ENCODE data around the gene LDLRAD4. TPM values are rescaled to one million over a fixed set of nuclear protein-coding genes. Genes with fewer than 3 reads are reported as not detected.

Gene LDLRAD4
- total RNA-seq, 1 donor from 2014 or later, result 18.3 TPM

DNA sequence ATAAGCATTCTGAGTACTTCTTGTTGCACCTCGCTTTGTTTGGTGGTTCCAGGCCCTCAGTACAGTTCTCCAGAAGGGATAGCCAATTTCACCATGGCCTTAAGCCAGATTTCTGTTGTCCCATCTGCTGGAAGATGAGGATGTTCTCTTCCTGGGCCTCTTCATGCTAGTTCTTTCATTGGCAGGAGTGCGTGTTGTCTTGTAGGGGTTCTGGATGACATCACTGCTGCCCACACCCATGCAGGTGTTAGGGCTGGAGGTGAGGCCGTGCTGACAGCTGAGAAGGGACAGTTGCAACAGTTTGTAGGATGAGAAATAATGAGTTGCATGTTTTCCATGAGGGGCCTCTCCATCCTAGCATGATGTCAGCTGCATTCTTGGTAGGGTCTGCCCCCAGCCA, 142.9 kb downstream of the LDLRAD4 start:
- Histone ChIP-seq H3K36me3 (ENCODE audit: control insufficient read depth in 3 of 3, insufficient read depth in 3 of 3, low read length in 3 of 3) (no peaks in the 10 kb centered on the region), H3K27ac (ENCODE audit: low read depth, low read length) (no peak overlapping the region), H3K9me3 (ENCODE audit: control insufficient read depth in 3 of 3, low read length in 3 of 3) (no peaks in the 10 kb centered on the region), H3K4me1 (ENCODE audit: control insufficient read depth in 3 of 3, insufficient read depth in 3 of 3, low read length in 3 of 3) (no peaks in the 10 kb centered on the region), H3K9ac (ENCODE audit: low read depth in 1 of 3, low read length in 3 of 3) (no peak overlapping the region), H3K27me3 (ENCODE audit: control insufficient read depth in 3 of 3, insufficient read depth in 3 of 3, low read length in 3 of 3) (no peaks in the 10 kb centered on the region), H3K4me3 (ENCODE audit: low read length in 3 of 3) (no peak overlapping the region)

DNA sequence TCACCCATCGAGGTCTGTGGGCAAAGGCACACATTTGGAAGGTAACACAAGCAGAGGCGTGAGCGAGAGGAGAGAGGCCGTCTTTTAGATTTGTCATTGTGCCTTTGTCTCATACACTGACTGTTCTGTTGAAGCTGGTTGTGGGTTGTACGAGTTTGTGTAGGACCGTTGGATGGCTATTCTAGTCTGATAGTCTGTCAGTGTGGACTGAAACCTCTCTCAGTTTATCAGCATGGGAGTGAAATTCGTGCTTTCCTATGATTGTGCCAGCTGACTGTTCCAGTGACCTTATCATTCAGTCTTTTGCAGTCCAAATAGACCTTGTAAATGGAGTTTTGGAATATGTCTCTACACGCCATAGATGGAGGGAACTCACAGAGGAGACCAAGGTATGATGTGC, 143.5 kb downstream of the LDLRAD4 start:
- Histone ChIP-seq H3K9ac (ENCODE audit: low read depth in 1 of 3, low read length in 3 of 3) (no peak overlapping the region), H3K4me3 (ENCODE audit: low read length in 3 of 3) (no peak overlapping the region), H3K27me3 (ENCODE audit: control insufficient read depth in 3 of 3, insufficient read depth in 3 of 3, low read length in 3 of 3) (no peaks in the 10 kb centered on the region), H3K4me1 (ENCODE audit: control insufficient read depth in 3 of 3, insufficient read depth in 3 of 3, low read length in 3 of 3) (no peaks in the 10 kb centered on the region), H3K9me3 (ENCODE audit: control insufficient read depth in 3 of 3, low read length in 3 of 3) (no peaks in the 10 kb centered on the region), H3K36me3 (ENCODE audit: control insufficient read depth in 3 of 3, insufficient read depth in 3 of 3, low read length in 3 of 3) (no peaks in the 10 kb centered on the region), H3K27ac (ENCODE audit: low read depth, low read length) (no peak overlapping the region)

DNA sequence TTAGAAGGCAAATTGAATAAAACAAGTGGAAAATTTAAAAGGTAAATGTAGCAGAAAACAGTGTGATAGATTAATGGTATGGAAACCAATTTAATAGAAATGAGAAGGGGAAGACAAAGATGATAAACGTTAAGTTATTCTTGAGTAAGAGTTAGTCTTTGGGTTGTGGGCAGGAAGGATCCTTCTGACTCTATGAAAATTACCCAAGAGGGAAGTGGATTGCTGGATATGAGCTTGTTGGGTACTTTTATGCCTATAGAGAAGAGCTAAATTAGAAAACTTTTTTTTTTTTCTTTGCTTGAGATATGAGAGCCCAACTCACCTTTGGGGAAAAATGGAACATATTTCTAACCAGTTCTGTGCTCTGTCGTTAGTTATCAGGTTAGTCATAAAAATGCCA, 144.0 kb downstream of the LDLRAD4 start:
- Histone ChIP-seq H3K27me3 (ENCODE audit: control insufficient read depth in 3 of 3, insufficient read depth in 3 of 3, low read length in 3 of 3) (no peaks in the 10 kb centered on the region), H3K36me3 (ENCODE audit: control insufficient read depth in 3 of 3, insufficient read depth in 3 of 3, low read length in 3 of 3) (no peaks in the 10 kb centered on the region), H3K9me3 (ENCODE audit: control insufficient read depth in 3 of 3, low read length in 3 of 3) (no peaks in the 10 kb centered on the region), H3K4me1 (ENCODE audit: control insufficient read depth in 3 of 3, insufficient read depth in 3 of 3, low read length in 3 of 3) (no peaks in the 10 kb centered on the region), H3K27ac (ENCODE audit: low read depth, low read length) (no peak overlapping the region), H3K4me3 (ENCODE audit: low read length in 3 of 3) (no peak overlapping the region), H3K9ac (ENCODE audit: low read depth in 1 of 3, low read length in 3 of 3) (no peak overlapping the region)

DNA sequence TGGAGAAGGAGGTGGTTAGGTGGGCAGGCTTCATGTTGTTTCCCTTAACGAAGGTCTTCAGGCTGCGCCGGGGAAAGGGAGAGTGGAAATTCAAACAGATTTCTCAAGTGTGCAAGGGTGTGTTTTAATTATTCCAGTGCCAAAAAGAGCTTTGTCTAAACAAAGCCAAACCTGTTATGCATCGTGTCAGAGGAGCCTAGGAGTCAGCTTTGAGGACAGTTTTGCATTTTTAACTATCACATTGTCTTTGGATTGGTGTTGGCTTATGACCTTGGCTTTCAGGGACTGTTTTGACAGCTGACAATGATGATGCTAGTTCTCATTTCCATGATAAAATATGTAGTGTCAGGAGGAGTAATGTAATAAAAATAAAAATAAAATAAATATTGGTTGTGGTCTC, 144.8 kb downstream of the LDLRAD4 start:
- no peaks in the 10 kb centered on the region for H3K4me1 ChIP-seq (ENCODE audit: control insufficient read depth in 3 of 3, insufficient read depth in 3 of 3, low read length in 3 of 3)
- H3K27me3 ChIP-seq (ENCODE audit: control insufficient read depth in 3 of 3, insufficient read depth in 3 of 3, low read length in 3 of 3), result no peaks in the 10 kb centered on the region
- H3K4me3 ChIP-seq (ENCODE audit: low read length in 3 of 3), result no peak overlapping the region
- H3K9ac ChIP-seq (ENCODE audit: low read depth in 1 of 3, low read length in 3 of 3), result no peak overlapping the region
- H3K27ac ChIP-seq (ENCODE audit: low read depth, low read length), result no peak overlapping the region
- no peaks in the 10 kb centered on the region for H3K36me3 ChIP-seq (ENCODE audit: control insufficient read depth in 3 of 3, insufficient read depth in 3 of 3, low read length in 3 of 3)
- no peaks in the 10 kb centered on the region for H3K9me3 ChIP-seq (ENCODE audit: control insufficient read depth in 3 of 3, low read length in 3 of 3)

DNA sequence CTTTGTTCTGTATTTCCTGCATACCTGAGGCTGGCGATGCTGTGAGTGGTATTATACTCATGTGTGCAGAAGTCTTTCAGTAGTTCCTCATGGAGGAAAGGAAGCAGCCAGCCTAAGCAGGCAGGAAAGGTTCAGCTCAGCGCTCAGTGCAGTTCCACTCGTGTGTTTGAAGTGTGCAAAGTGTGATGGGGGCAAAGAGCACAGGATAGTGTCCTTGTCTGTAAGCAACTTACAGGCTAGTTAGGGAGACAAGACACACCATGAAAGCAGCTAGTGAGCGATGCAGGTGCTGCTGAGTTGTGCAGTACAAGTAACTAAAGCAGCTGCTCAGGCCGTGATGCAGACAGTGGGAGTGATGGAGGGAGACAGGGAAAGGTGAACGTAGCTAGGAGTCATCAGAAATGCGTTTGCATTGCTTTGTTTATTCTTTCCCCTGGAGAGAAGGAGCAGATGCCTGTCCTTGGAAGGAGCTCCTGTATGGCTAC, 146.2 kb downstream of the LDLRAD4 start:
- H3K9ac ChIP-seq (ENCODE audit: low read depth in 1 of 3, low read length in 3 of 3), result no peak overlapping the region
- H3K9me3 ChIP-seq (ENCODE audit: control insufficient read depth in 3 of 3, low read length in 3 of 3), result no peaks in the 10 kb centered on the region
- no peak overlapping the region for H3K27ac ChIP-seq (ENCODE audit: low read depth, low read length)
- no peaks in the 10 kb centered on the region for H3K36me3 ChIP-seq (ENCODE audit: control insufficient read depth in 3 of 3, insufficient read depth in 3 of 3, low read length in 3 of 3)
- H3K4me3 ChIP-seq (ENCODE audit: low read length in 3 of 3), result no peak overlapping the region
- H3K27me3 ChIP-seq (ENCODE audit: control insufficient read depth in 3 of 3, insufficient read depth in 3 of 3, low read length in 3 of 3), result no peaks in the 10 kb centered on the region
- H3K4me1 ChIP-seq (ENCODE audit: control insufficient read depth in 3 of 3, insufficient read depth in 3 of 3, low read length in 3 of 3), result no peaks in the 10 kb centered on the region

DNA sequence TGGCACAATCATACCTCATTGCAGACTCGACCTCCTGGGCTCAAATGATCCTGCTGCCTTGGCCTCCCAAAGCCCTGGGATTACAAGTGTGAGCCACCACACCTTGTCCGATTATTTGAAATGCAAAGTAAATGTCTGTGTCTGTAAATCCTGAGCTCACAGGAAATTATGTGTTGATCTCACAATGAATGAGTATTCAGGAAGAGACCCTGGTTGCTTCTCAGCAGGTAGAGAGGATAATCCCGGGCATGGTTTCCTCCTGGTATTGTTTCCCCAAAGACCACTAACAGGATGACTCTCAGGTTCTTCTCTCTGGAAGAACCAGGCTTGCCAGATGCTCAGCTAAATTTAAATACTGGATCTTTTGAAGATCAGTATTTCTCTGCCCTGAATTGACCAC, 147.6 kb downstream of the LDLRAD4 start:
- H3K9me3 ChIP-seq (ENCODE audit: control insufficient read depth in 3 of 3, low read length in 3 of 3), result no peaks in the 10 kb centered on the region
- no peaks in the 10 kb centered on the region for H3K4me1 ChIP-seq (ENCODE audit: control insufficient read depth in 3 of 3, insufficient read depth in 3 of 3, low read length in 3 of 3)
- H3K27ac ChIP-seq (ENCODE audit: low read depth, low read length), result no peak overlapping the region
- no peak overlapping the region for H3K4me3 ChIP-seq (ENCODE audit: low read length in 3 of 3)
- no peaks in the 10 kb centered on the region for H3K27me3 ChIP-seq (ENCODE audit: control insufficient read depth in 3 of 3, insufficient read depth in 3 of 3, low read length in 3 of 3)
- no peaks in the 10 kb centered on the region for H3K36me3 ChIP-seq (ENCODE audit: control insufficient read depth in 3 of 3, insufficient read depth in 3 of 3, low read length in 3 of 3)
- H3K9ac ChIP-seq (ENCODE audit: low read depth in 1 of 3, low read length in 3 of 3), result no peak overlapping the region

DNA sequence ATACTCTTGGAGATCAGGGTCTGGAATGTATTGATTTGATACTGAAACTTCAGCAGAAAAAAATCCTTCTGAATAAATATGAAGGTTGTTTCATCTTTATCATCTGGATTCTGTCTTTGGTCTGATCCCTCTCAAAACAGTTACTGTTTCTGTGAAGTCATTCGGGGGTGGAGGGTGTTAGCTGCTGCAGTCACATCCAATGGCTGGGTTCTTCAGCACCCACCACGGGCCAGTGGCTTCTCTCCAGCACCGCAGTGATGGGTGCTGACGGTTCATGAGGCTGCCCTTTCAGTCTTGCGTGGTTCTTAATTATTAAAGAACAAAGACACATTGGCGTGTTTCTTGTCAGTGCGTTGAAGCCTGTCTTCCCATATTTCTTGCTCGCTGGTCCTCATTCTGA, 148.0 kb downstream of the LDLRAD4 start:
- no peaks in the 10 kb centered on the region for H3K27me3 ChIP-seq (ENCODE audit: control insufficient read depth in 3 of 3, insufficient read depth in 3 of 3, low read length in 3 of 3)
- no peak overlapping the region for H3K4me3 ChIP-seq (ENCODE audit: low read length in 3 of 3)
- H3K27ac ChIP-seq (ENCODE audit: low read depth, low read length), result no peak overlapping the region
- H3K36me3 ChIP-seq (ENCODE audit: control insufficient read depth in 3 of 3, insufficient read depth in 3 of 3, low read length in 3 of 3), result no peaks in the 10 kb centered on the region
- no peaks in the 10 kb centered on the region for H3K4me1 ChIP-seq (ENCODE audit: control insufficient read depth in 3 of 3, insufficient read depth in 3 of 3, low read length in 3 of 3)
- no peaks in the 10 kb centered on the region for H3K9me3 ChIP-seq (ENCODE audit: control insufficient read depth in 3 of 3, low read length in 3 of 3)
- H3K9ac ChIP-seq (ENCODE audit: low read depth in 1 of 3, low read length in 3 of 3), result no peak overlapping the region

DNA sequence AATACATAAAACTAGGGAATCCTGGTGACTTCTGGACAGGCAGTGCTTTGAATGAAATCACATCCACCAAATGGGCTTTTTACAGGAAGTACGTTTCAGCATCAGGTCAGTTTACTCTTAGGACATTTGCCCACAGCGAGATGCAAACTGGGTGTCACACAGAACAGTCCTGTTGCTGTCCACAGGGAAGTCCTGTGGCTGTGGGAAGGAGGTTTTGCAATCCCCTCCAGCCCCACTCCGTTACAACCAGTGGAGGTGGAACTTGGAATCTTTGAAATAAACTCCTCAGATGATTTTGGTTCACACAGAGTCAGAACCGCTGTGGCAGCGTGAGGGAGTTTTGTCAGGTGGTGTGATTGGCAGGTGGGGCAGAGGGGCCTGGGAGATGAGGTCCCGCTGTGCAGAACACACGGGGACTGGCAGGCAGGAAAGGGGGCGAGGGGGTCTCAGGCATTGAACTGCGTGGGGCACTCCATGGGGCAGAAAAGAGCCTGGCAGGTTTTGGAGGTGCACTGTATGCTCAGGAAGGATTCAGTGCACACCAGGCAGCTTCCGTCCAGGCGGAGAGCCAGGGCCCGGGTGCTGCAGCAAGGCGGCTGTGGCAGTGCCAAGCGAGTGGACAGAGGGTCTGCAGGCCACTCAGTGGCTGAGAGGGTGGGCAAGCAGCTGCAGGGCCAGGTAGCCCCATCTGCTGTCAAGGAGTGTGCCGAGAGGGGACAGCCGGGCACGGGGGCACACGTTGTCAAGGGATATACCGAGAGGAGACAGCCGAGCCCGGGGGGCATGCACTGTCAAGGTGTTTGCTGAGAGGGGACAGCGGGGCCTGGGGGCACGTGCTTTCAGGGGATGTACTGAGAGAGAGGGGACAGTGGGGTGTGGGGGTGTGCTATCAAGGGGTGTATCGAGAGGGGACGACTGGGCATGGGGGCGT, 148.7 kb downstream of the LDLRAD4 start:
- Histone ChIP-seq H3K27ac (ENCODE audit: low read depth, low read length) (no peak overlapping the region), H3K27me3 (ENCODE audit: control insufficient read depth in 3 of 3, insufficient read depth in 3 of 3, low read length in 3 of 3) (no peaks in the 10 kb centered on the region), H3K4me1 (ENCODE audit: control insufficient read depth in 3 of 3, insufficient read depth in 3 of 3, low read length in 3 of 3) (peaks cover 3 to 5% (median 4%) of the 10 kb centered on the region in 3 donors), H3K4me3 (ENCODE audit: low read length in 3 of 3) (no peak overlapping the region), H3K36me3 (ENCODE audit: control insufficient read depth in 3 of 3, insufficient read depth in 3 of 3, low read length in 3 of 3) (no peaks in the 10 kb centered on the region), H3K9ac (ENCODE audit: low read depth in 1 of 3, low read length in 3 of 3) (no peak overlapping the region), H3K9me3 (ENCODE audit: control insufficient read depth in 3 of 3, low read length in 3 of 3) (no peaks in the 10 kb centered on the region)

DNA sequence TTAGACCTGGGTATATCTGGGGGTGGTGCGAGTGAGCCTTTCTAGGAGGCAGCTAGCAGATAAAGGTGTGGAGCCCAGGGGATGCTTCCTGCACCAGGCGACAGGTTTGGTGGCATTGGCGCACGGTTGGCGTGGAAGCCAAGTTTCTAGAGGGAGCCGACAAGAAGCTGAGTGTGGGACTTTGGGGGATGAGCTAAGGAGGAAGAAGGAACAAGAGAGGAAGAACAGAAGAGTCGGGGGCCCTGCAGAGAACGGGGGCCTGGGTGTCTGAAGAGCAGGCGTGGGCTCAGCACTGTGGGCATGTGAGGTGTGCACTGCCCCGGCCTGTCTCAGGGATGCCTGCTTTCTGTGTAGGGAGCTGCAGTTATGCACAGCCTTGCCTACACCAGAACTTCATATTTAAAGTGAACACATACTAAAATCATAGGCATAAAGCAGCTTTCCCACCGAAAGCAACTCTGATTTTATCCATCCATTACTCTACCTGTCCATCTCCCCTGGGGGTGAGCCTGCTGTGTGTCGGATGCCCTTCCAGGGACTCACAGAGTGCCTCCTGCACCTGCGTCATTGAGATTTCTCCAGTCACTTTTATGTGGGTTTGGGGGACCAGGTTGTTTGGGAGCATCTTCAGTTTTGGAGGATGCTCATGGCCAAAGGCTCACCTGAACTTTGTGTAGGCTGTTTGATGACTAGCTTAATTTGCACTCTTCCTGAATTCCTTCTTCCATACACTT, 149.7 kb downstream of the LDLRAD4 start:
- no peak overlapping the region for H3K9ac ChIP-seq (ENCODE audit: low read depth in 1 of 3, low read length in 3 of 3)
- no peak overlapping the region for H3K4me3 ChIP-seq (ENCODE audit: low read length in 3 of 3)
- H3K36me3 ChIP-seq (ENCODE audit: control insufficient read depth in 3 of 3, insufficient read depth in 3 of 3, low read length in 3 of 3), result no peaks in the 10 kb centered on the region
- no peaks in the 10 kb centered on the region for H3K9me3 ChIP-seq (ENCODE audit: control insufficient read depth in 3 of 3, low read length in 3 of 3)
- H3K27me3 ChIP-seq (ENCODE audit: control insufficient read depth in 3 of 3, insufficient read depth in 3 of 3, low read length in 3 of 3), result no peaks in the 10 kb centered on the region
- no peak overlapping the region for H3K27ac ChIP-seq (ENCODE audit: low read depth, low read length)
- peaks cover 4 to 5% (median 4%) of the 10 kb centered on the region in 3 donors for H3K4me1 ChIP-seq (ENCODE audit: control insufficient read depth in 3 of 3, insufficient read depth in 3 of 3, low read length in 3 of 3)

DNA sequence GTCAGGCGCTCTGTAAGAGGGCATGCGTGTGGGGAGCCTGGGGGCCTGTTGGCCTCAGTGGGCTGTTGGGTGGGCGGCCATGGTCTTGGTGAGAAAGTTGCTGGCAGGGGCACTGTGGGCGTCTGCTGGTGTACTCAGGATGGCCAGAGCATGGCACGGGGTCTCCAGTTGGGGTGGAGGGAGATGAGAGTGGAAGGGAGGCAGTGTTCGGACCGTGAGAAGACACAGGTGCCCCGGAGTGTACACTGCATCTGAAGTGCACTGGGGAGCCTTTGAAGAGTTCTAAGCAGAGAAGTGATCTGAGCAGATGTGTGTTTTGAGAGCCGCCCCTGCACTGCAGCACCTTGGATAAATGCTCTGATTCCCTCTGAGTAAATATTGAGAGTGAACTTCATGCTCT, 150.8 kb downstream of the LDLRAD4 start:
- Histone ChIP-seq H3K4me1 (ENCODE audit: control insufficient read depth in 3 of 3, insufficient read depth in 3 of 3, low read length in 3 of 3) (peaks cover 4 to 5% (median 4%) of the 10 kb centered on the region in 3 donors), H3K9ac (ENCODE audit: low read depth in 1 of 3, low read length in 3 of 3) (no peak overlapping the region)

More for the DNA sequence above, 150.8 kb downstream of the LDLRAD4 start:
- Histone ChIP-seq H3K27me3 (ENCODE audit: control insufficient read depth in 3 of 3, insufficient read depth in 3 of 3, low read length in 3 of 3) (no peaks in the 10 kb centered on the region), H3K9me3 (ENCODE audit: control insufficient read depth in 3 of 3, low read length in 3 of 3) (no peaks in the 10 kb centered on the region), H3K36me3 (ENCODE audit: control insufficient read depth in 3 of 3, insufficient read depth in 3 of 3, low read length in 3 of 3) (no peaks in the 10 kb centered on the region), H3K27ac (ENCODE audit: low read depth, low read length) (no peak overlapping the region), H3K4me3 (ENCODE audit: low read length in 3 of 3) (no peak overlapping the region)

Measured in skeletal muscle tissue (tissue), 4 donors.